GM12878 (cell line): ENCODE measurements around the gene FBRSL1. TPM values are rescaled to one million over a fixed set of nuclear protein-coding genes. Genes with fewer than 3 reads are reported as not detected.

Experiments used
- ATAC-seq: fragments of 200-7000 bp; cut with Tn5 transposase; 3 replicates; pipeline ENCODE4 v1.9.1; 2020; ENCODE audit warnings: mild to moderate bottlenecking, moderate library complexity
- BruUV-seq: library from RNA; stranded (reverse); fragments of 400-500 nt; replicated peaks from 2 replicates; lab custom pipeline; 2021; lab: Mats Ljungman, UMichigan
- CTCF ChIA-PET: fragments of 300-600 bp; sonication (Branson Sonifier 250); formaldehyde crosslinking; extraction: SDS; loops from one replicate; lab custom pipeline; 2021; ENCODE audit warnings: inconsistent platforms; lab: Yijun Ruan, JAX
- POLR2A ChIA-PET: fragments of 350-600 bp; formaldehyde crosslinking; extraction: SDS; loops from one replicate; lab custom pipeline; 2021; ENCODE audit warnings: inconsistent platforms; lab: Charles Lee
- RAD21 ChIA-PET: fragments of 300-600 bp; sonication (Branson Sonifier 250); formaldehyde crosslinking; loops from one replicate; lab custom pipeline; 2023; ENCODE audit warnings: antibody characterized with exemption; ENCODE audit not compliant: unreplicated experiment; lab: Charles Lee
- SMC1A ChIA-PET: fragments of 300-600 bp; sonication (Branson Sonifier 250); formaldehyde crosslinking; loops from one replicate; lab custom pipeline; 2023; ENCODE audit not compliant: unreplicated experiment, uncharacterized antibody; lab: Charles Lee
- DNase-seq: peaks from one replicate; pipeline ENCODE4 v3.0.0-alpha.2; 2011; ENCODE audit warnings: low read depth, low spot score
- FAIRE-seq: peaks from 3 replicates; lab custom pipeline; 2011; peaks lifted over from hg19 to GRCh38; lab: Jason Lieb, UNC
- H2AFZ ChIP-seq: 2 replicates; pipeline ENCODE4 v1.6.0; 2011; ENCODE audit warnings: low read depth, low read length, control low read depth; ENCODE audit not compliant: control insufficient read depth
- H3K27ac ChIP-seq: 2 replicates; pipeline ENCODE4 v1.5.1; 2011; ENCODE audit warnings: control low read depth; ENCODE audit not compliant: control insufficient read depth, insufficient read depth
- H3K27me3 ChIP-seq, 2 experiments: replicated peaks in 1 of 2; 2 replicates each; pipeline versions ENCODE4 v1.6.0 to v1.6.1; 2011; ENCODE audit warnings: low read length in 1 of 2; ENCODE audit not compliant: control insufficient read depth in 2 of 2, insufficient read depth in 2 of 2
- H3K36me3 ChIP-seq, 2 experiments: 2 replicates each; pipeline ENCODE4 v1.5.1; 2011; ENCODE audit warnings: low read length in 1 of 2; ENCODE audit not compliant: control insufficient read depth in 2 of 2, insufficient read depth in 2 of 2
- H3K4me1 ChIP-seq: 2 replicates; pipeline ENCODE4 v1.6.1; 2011; ENCODE audit warnings: mild to moderate bottlenecking, low read length, moderate library complexity, mixed read lengths; ENCODE audit not compliant: control insufficient read depth, insufficient read depth
- H3K4me2 ChIP-seq: 2 replicates; pipeline ENCODE4 v1.6.0; 2011; ENCODE audit warnings: control low read depth; ENCODE audit not compliant: control insufficient read depth, insufficient read depth
- H3K4me3 ChIP-seq: fragments of 200-600 bp; sonication (generic); 2 replicates; pipeline ENCODE4 v1.5.1; 2016
- H3K79me2 ChIP-seq: 2 replicates; pipeline ENCODE4 v1.6.0; 2011; ENCODE audit warnings: low read length; ENCODE audit not compliant: control insufficient read depth, insufficient read depth
- H3K9ac ChIP-seq: 2 replicates; pipeline ENCODE4 v1.8.0; 2011; ENCODE audit warnings: low read length, control low read depth, mixed read lengths; ENCODE audit not compliant: control insufficient read depth, insufficient read depth
- H3K9me3 ChIP-seq: replicated peaks from 3 replicates; pipeline ENCODE4 v1.5.1; 2011; ENCODE audit warnings: mild to moderate bottlenecking, low read length; ENCODE audit not compliant: control insufficient read depth, insufficient read depth
- H4K20me1 ChIP-seq: 2 replicates; pipeline ENCODE4 v1.6.0; 2011; ENCODE audit not compliant: control insufficient read depth, insufficient read depth
- BRCA1 ChIP-seq: IDR thresholded peaks from 2 replicates; pipeline ENCODE4 v1.6.1; 2011; ENCODE audit warnings: low read depth, low read length, improper control_type of control experiment
- CEBPB ChIP-seq, 2 experiments: fragments of 150-350 bp in 1 of 2; IDR thresholded peaks; 2 replicates each; pipeline ENCODE4 v1.6.1; 2012 to 2014; ENCODE audit warnings: low read depth in 2 of 2, low read length in 2 of 2, borderline replicate concordance in 1 of 2, inconsistent platforms in 1 of 2
- JUNB ChIP-seq: IDR thresholded peaks from 2 replicates; pipeline ENCODE4 v1.6.1; 2016; ENCODE audit warnings: antibody characterized with exemption, mild to moderate bottlenecking
- MTA2 ChIP-seq: fragments of 450-650 bp; IDR thresholded peaks from 2 replicates; pipeline ENCODE4 v1.6.1; 2016; ENCODE audit warnings: low read depth, mild to moderate bottlenecking, moderate library complexity
- MXI1 ChIP-seq: fragments of 150-350 bp; IDR thresholded peaks from 2 replicates; pipeline ENCODE4 v1.6.1; 2011; ENCODE audit warnings: low read depth, mild to moderate bottlenecking, inconsistent platforms, low read length, improper control_type of control experiment
- POU2F2 ChIP-seq: IDR thresholded peaks from 3 replicates; pipeline ENCODE4 v1.6.1; 2011; ENCODE audit warnings: low read depth, mild to moderate bottlenecking, low read length, borderline replicate concordance
- PRDM15 ChIP-seq: fragments of 450-650 bp; formaldehyde crosslinking; IDR thresholded peaks from 2 replicates; pipeline ENCODE4 v1.4.0; 2020; ENCODE audit warnings: mild to moderate bottlenecking, moderate library complexity
- SPI1 ChIP-seq: IDR thresholded peaks from 2 replicates; pipeline ENCODE4 v1.6.1; 2011; ENCODE audit warnings: low read depth, mild to moderate bottlenecking, low read length, moderate library complexity, borderline replicate concordance; ENCODE audit not compliant: insufficient read depth
- TCF7 ChIP-seq: IDR thresholded peaks from 2 replicates; pipeline ENCODE4 v1.6.1; 2014; ENCODE audit warnings: antibody characterized with exemption, borderline replicate concordance
- WGBS: methylation state at CpG from one replicate; pipeline ENCODE4 v1.1.6; 2016; ENCODE audit warnings: low lambda C conversion rate; ENCODE audit not compliant: insufficient replicate concordance, insufficient coverage; ENCODE audit errors: missing lambda C conversion rate; 5-methylcytosine and 5-hydroxymethylcytosine counted together
- in situ Hi-C: fragments of 300-500 bp; cut with MboI; formaldehyde crosslinking; loops from 9 replicates; pipeline ENCODE4 v1.14.3; 2018; ENCODE audit warnings: mixed read lengths
- intact Hi-C: fragments of 100-400 bp; cut with micrococcal nuclease; formaldehyde crosslinking; loops from one replicate; pipeline ENCODE4 v1.14.2; 2022; ENCODE audit not compliant: unreplicated experiment
- polyA plus RNA-seq, 11 experiments: library from polyadenylated mRNA; depleted of rRNA in 4 of 11; unstranded in 6 of 11; stranded (reverse) in 5 of 11; fragments of >200 nt; fragmentation: Nextera tagmentation in 4 of 11; fragmentation: Illumina TruSeq in 1 of 11; extraction: Ambion mirVana in 4 of 11; extraction: Trizol in 1 of 11; gene quantifications; 1 replicate in 1 of 11; 2 replicates in 10 of 11; pipeline versions ENCODE4 v1.2.1 to v1.2.3, GENCODE V29; 2011 to 2016; ENCODE audit warnings: inconsistent platforms in 2 of 11, missing spikeins in 2 of 11, low read depth in 1 of 11
- total RNA-seq, 4 experiments: library from RNA; depleted of rRNA in 3 of 4; stranded (reverse); fragments of >200 nt in 3 of 4; fragmentation: Illumina TruSeq in 1 of 4; extraction: Trizol in 1 of 4; gene quantifications; 2 replicates each; pipeline versions ENCODE4 v1.2.1 to v1.2.3, GENCODE V29; 2013 to 2021
- TF ChIP-seq, protein P1 (sequence below): fragments of 450-650 bp; IDR thresholded peaks from 2 replicates; pipeline ENCODE4 v1.6.1; 2018; ENCODE audit warnings: borderline replicate concordance, mild to moderate bottlenecking; ENCODE audit not compliant: partially characterized antibody
- TF ChIP-seq, protein P2 (sequence below): fragments of 150-350 bp; IDR thresholded peaks from 2 replicates; pipeline ENCODE4 v1.6.1; 2014; ENCODE audit warnings: mild to moderate bottlenecking, low read depth, low read length

FBRSL1 gene
- total and polyA plus RNA-seq, 10 of the 15 experiments (the other 5 are each of a cell fraction or from before 2014, with no cell fraction given) = 0.19 to 55.1 (median 4.1) TPM

DNA sequence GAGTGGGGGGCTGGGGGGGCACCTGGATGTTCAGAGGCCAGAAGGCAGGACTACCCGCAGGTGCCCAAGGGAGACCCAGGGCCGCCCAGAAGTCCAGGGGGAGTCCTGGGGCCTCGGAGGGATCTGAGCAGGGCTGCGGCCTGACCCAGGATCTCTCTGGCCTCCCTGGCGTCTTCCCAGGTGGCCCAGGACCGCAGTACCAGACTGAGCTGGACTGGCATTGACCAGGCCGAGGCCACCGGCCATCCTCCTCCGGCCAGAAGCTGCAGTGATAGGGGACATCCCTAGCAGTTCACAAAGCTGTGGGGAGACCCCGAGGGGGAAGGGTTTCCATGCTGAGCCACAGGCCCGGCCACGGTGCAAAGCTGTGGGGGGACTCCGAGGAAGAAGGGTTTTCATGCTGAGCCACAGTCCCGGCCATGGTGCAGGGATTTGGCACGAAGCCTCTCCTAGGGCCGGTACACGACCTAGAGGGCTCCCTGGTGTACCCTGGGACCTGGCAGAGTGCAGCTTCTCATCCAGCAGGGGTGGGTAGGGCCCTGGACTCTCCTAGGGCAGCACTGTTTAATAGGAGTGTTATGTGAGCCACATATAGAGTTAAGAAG lies 24.4 kb downstream of the FBRSL1 start (continued):
- TF ChIP-seq MXI1 = no peak
- TF ChIP-seq CEBPB (IDR thresholded peaks at IDR 0.05; ENCODE audit: borderline replicate concordance in 1 of 2, low read depth in 2 of 2, low read length in 2 of 2) = no peak
- TF ChIP-seq BRCA1 = no peak
- TF ChIP-seq MTA2 = no peak
- no peak for TF ChIP-seq SPI1
- TF ChIP-seq JUNB = no peak

DNA sequence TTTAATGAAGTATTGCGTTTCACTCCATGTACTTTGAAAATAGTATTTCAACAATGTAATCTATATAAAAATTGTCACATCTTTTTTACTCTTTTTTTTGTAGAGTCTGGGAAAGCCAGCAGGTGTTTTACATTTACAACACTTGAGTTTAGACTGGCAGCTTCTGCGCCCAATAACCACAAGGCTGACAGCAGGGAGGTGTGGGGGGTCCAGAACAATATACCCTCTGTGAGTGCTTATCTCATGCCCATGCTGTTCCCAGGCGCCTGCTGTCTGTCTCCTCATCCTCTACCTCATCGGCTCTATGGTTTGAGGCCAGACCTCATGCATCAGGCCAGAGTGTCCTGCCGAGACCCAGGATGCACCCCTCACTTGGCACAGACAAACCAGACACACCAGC lies 24.9 kb downstream of the FBRSL1 start:
- BruUV-seq = no TSS peak
- WGBS = 81% methylated on average over 5 of the region's 5 CpGs
- Histone ChIP-seq H3K36me3 (peaks cover 0 to 4% of the 10 kb centered on the region in 2 experiments; a peak in 2 of 4 replicates), H3K27ac (no peak overlapping the region), H4K20me1 (no peaks in the 10 kb centered on the region), H3K4me3 (no peak overlapping the region), H2AFZ (no peak overlapping the region), H3K27me3 (no peaks in the 10 kb centered on the region; a peak in 1 of 4 replicates), H3K4me2 (no peak overlapping the region), H3K79me2 (no peaks in the 10 kb centered on the region), H3K9ac (no peak overlapping the region), H3K4me1 (no peaks in the 10 kb centered on the region), H3K9me3 (no peaks in the 10 kb centered on the region; the same call in 2 of the 3 replicates)
- no peak for FAIRE-seq
- no peak for DNase-seq
- POLR2A ChIA-PET = interaction anchor here (0.6 to 0.7 kb wide), 2 partner anchors 22 to 473 kb away, joined by 3 to 5 read pairs; no protein-coding TSS in a partner anchor
- intact Hi-C loops (no loop called here), in situ Hi-C loops (loop anchor here (5.0 kb wide), 1 partner anchor 98 kb away; no protein-coding TSS in a partner anchor)
- no peak for ATAC-seq
- SMC1A ChIA-PET = no interaction called here
- CTCF ChIA-PET = interaction anchor here (1.6 kb wide), 1 partner anchor 100 kb away, joined by 4 read pairs; no protein-coding TSS in a partner anchor
- RAD21 ChIA-PET = no interaction called here
- TF ChIP-seq, protein P1, sequence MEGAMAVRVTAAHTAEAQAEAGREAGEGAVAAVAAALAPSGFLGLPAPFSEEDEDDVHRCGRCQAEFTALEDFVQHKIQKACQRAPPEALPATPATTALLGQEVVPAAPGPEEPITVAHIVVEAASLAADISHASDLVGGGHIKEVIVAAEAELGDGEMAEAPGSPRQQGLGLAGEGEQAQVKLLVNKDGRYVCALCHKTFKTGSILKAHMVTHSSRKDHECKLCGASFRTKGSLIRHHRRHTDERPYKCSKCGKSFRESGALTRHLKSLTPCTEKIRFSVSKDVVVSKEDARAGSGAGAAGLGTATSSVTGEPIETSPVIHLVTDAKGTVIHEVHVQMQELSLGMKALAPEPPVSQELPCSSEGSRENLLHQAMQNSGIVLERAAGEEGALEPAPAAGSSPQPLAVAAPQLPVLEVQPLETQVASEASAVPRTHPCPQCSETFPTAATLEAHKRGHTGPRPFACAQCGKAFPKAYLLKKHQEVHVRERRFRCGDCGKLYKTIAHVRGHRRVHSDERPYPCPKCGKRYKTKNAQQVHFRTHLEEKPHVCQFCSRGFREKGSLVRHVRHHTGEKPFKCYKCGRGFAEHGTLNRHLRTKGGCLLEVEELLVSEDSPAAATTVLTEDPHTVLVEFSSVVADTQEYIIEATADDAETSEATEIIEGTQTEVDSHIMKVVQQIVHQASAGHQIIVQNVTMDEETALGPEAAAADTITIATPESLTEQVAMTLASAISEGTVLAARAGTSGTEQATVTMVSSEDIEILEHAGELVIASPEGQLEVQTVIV = no peak
- TF ChIP-seq TCF7 (no peak), PRDM15 (no peak), POU2F2 (no peak)
- TF ChIP-seq, protein P2, sequence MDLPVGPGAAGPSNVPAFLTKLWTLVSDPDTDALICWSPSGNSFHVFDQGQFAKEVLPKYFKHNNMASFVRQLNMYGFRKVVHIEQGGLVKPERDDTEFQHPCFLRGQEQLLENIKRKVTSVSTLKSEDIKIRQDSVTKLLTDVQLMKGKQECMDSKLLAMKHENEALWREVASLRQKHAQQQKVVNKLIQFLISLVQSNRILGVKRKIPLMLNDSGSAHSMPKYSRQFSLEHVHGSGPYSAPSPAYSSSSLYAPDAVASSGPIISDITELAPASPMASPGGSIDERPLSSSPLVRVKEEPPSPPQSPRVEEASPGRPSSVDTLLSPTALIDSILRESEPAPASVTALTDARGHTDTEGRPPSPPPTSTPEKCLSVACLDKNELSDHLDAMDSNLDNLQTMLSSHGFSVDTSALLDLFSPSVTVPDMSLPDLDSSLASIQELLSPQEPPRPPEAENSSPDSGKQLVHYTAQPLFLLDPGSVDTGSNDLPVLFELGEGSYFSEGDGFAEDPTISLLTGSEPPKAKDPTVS = no peak
